IgD-negative memory B cell (primary cell): ENCODE data around the gene GHDC. TPM values are rescaled to one million over a fixed set of nuclear protein-coding genes. Genes with fewer than 3 reads are reported as not detected.
"Not testable (repeated sequence)": the region's sequence is repeated elsewhere in the genome, so short reads cannot be mapped to it uniquely, and the experiment has no call there.

ENCODE experiments used
- H3K27ac Mint-ChIP-seq, 3 donors: one replicate each; pipeline ENCODE4 v1.8.0; 2020 to 2022; ENCODE audit warnings: mild to moderate bottlenecking in 3 of 3, mixed read lengths in 3 of 3, moderate library complexity in 1 of 3
- H3K27me3 Mint-ChIP-seq: one replicate; pipeline ENCODE4 v1.8.0; 2021; ENCODE audit warnings: mixed read lengths
- H3K36me3 Mint-ChIP-seq: one replicate; pipeline ENCODE4 v1.8.0; 2020; ENCODE audit warnings: mild to moderate bottlenecking, mixed read lengths
- H3K4me1 Mint-ChIP-seq, 3 donors: one replicate each; pipeline ENCODE4 v1.8.0; 2020 to 2022; ENCODE audit warnings: mixed read lengths in 3 of 3, mild to moderate bottlenecking in 1 of 3
- H3K4me3 Mint-ChIP-seq, 4 donors: one replicate each; pipeline ENCODE4 v1.8.0; 2020 to 2022; ENCODE audit warnings: mild to moderate bottlenecking in 4 of 4, mixed read lengths in 4 of 4, moderate library complexity in 3 of 4
- H3K9me3 Mint-ChIP-seq, 3 donors: one replicate each; pipeline ENCODE4 v1.8.0; 2020 to 2021; ENCODE audit warnings: mixed read lengths in 3 of 3, mild to moderate bottlenecking in 1 of 3
- polyA plus RNA-seq: library from polyadenylated mRNA; unstranded; fragments of 300-500 nt; fragmentation: Illumina TruSeq; gene quantifications from one replicate; pipeline ENCODE4 v1.2.3, GENCODE V29; 2021

The GHDC gene, protein sequence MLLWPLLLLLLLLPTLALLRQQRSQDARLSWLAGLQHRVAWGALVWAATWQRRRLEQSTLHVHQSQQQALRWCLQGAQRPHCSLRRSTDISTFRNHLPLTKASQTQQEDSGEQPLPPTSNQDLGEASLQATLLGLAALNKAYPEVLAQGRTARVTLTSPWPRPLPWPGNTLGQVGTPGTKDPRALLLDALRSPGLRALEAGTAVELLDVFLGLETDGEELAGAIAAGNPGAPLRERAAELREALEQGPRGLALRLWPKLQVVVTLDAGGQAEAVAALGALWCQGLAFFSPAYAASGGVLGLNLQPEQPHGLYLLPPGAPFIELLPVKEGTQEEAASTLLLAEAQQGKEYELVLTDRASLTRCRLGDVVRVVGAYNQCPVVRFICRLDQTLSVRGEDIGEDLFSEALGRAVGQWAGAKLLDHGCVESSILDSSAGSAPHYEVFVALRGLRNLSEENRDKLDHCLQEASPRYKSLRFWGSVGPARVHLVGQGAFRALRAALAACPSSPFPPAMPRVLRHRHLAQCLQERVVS
- polyA plus RNA-seq = 24.3 TPM

DNA sequence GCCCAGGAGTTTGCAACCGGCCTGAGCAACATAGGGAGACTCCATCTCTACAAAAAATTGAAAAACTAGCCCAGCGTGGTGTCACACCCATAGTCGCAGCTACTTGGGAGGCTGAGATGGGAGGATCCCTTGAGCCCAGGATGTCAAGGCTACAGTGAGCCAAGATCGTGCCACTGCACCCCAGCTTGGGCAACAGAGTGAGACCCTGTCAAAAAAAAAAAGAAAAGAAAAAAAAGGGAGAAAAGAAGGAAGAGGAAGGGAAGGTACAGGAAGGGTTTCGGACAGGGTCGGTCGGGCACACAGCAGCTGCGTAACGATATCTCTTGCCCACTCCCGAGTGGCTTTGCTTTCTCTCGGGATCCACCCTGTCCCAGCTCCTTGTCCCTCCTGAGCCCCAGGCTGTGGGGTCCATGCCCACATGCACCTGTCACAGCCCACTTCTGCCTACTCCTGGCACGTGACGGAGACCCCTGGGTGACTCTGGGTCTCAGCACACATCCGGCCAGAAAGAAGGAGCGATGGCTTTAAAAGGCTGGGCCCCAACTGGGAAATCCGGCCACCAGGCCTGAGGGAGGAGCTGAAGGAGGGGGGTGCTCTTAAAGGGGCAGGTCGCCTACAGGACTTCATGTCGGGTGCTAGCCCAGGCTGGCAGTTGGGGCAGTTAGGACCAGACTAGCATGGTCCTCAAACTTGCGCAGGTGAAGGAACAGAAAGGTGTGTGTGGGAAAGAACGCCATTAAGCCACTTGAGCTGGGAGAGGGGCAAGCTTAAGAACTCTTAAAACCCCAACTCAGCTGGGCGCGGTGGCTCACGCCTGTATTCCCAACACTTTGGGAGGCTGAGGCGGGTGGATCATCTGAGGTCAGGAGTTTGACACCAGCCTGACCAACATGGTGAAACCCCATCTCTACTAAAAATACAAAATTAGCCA is at the start of gene GHDC:
Gene GHDC, minus strand, starts transcription at position 526 of the 931 bp plus-strand sequence. CDS start 913 bp downstream, outside the sequence.
- peak within 1 kb of the TSS; percentile 37 to 95 (median 78) for H3K27ac Mint-ChIP-seq
- no peaks in the 10 kb centered on the region for H3K27me3 Mint-ChIP-seq
- peaks cover 11 to 25% (median 22%) of the 10 kb centered on the region in 3 donors for H3K4me1 Mint-ChIP-seq
- no peaks in the 10 kb centered on the region for H3K9me3 Mint-ChIP-seq
- peak within 1 kb of the TSS; percentile 90 to 97 (median 94) for H3K4me3 Mint-ChIP-seq
- H3K36me3 Mint-ChIP-seq = no peaks in the 10 kb centered on the region

- no peaks in the 10 kb centered on the region for H3K9me3 Mint-ChIP-seq
- H3K27ac Mint-ChIP-seq = no peak overlapping the region
- H3K4me3 Mint-ChIP-seq = peak overlapping the region in 2 of 4 donors; percentile 16 to 47
- peaks cover 2% of the 10 kb centered on the region for H3K36me3 Mint-ChIP-seq
- H3K27me3 Mint-ChIP-seq = no peaks in the 10 kb centered on the region
- peaks cover 19 to 30% (median 23%) of the 10 kb centered on the region in 3 donors for H3K4me1 Mint-ChIP-seq
These were observed 49.2 kb upstream of the GHDC start for GRCh38 chr17:42243493-42243982.

DNA sequence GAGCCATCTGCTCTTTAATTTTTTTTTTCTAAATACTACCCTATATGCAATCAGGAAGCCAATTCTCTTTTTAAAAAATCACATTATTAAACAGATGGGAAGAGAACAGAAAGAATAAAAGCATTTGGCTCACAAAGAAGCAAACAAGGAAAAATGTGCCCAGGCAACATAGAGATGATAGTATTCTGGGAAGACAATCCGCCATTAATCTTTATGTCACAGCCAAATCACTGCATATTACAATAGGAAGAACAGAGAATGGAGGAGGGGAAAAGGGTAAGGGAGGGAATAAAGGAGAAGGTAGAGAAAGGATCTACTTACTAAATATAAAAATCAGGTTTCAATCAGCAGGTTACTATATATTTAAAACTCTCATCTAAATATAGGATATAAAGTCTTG is 47.6 kb upstream of the GHDC start:
- no peak overlapping the region for H3K4me3 Mint-ChIP-seq
- no peaks in the 10 kb centered on the region for H3K9me3 Mint-ChIP-seq
- no peaks in the 10 kb centered on the region for H3K27me3 Mint-ChIP-seq
- H3K36me3 Mint-ChIP-seq = peaks cover 4% of the 10 kb centered on the region
- no peak overlapping the region for H3K27ac Mint-ChIP-seq
- peaks cover 17 to 22% (median 18%) of the 10 kb centered on the region in 3 donors for H3K4me1 Mint-ChIP-seq

GRCh38 chr17:42240863-42241262 is 46.6 kb upstream of the GHDC start:
- H3K27ac Mint-ChIP-seq, H3K9me3 Mint-ChIP-seq, H3K36me3 Mint-ChIP-seq, H3K27me3 Mint-ChIP-seq, H3K4me3 Mint-ChIP-seq: not testable (repeated sequence)
- H3K4me1 Mint-ChIP-seq = peaks cover 13 to 22% (median 20%) of the 10 kb centered on the region in 3 donors

DNA sequence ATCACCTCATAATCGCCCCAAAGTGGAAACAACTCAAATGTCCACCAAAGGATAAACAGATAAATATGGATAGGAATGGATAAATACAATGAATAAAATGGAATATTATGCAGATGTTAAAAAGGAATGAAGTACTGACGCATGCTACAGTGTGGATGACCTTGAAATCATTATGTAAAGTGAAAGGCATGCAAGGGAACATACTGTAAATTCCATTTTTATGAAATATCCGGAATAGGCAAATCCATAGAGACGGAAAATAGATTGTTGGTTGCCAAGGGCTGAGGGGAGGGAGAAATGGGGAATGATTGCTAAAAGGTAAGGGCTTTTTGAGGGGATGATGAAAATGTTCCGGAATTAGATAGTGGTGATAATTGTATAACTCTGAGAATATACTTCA is 45.9 kb upstream of the GHDC start:
- H3K27ac Mint-ChIP-seq = no peak overlapping the region
- peaks cover 17 to 22% (median 22%) of the 10 kb centered on the region in 3 donors for H3K4me1 Mint-ChIP-seq
- peak overlapping the region in 1 of 4 donors; percentile 51 for H3K4me3 Mint-ChIP-seq
- no peaks in the 10 kb centered on the region for H3K9me3 Mint-ChIP-seq
- H3K36me3 Mint-ChIP-seq = peaks cover 4% of the 10 kb centered on the region
- no peaks in the 10 kb centered on the region for H3K27me3 Mint-ChIP-seq

GRCh38 chr17:42239576-42239975 is 45.3 kb upstream of the GHDC start:
- H3K9me3 Mint-ChIP-seq, H3K4me3 Mint-ChIP-seq, H3K27ac Mint-ChIP-seq, H3K27me3 Mint-ChIP-seq, H3K36me3 Mint-ChIP-seq: not testable (repeated sequence)
- peaks cover 17 to 27% (median 23%) of the 10 kb centered on the region in 3 donors for H3K4me1 Mint-ChIP-seq

DNA sequence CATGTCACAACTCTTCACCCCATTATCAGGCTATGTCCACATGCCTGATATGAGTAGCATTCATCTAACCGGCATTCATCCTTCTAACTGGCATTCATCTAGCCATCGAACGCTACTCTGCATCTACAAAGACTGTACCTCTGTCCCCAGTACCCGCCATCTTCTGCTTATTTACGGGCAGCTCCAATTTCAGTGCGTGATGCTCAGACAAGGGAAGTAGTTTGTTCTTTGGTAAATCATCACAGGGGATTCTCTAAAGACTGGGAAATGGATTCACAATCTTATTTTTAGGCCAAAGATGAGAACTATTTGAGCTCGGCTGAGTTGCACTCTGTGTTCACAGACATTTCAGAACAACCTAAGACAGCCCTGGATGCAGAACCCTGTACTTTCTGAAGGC is 42.5 kb upstream of the GHDC start:
- Mint-ChIP-seq H3K4me1 (peaks cover 14 to 21% (median 15%) of the 10 kb centered on the region in 3 donors), H3K27me3 (no peaks in the 10 kb centered on the region), H3K27ac (no peak overlapping the region), H3K36me3 (peaks cover 4% of the 10 kb centered on the region), H3K9me3 (no peaks in the 10 kb centered on the region), H3K4me3 (no peak overlapping the region)

DNA sequence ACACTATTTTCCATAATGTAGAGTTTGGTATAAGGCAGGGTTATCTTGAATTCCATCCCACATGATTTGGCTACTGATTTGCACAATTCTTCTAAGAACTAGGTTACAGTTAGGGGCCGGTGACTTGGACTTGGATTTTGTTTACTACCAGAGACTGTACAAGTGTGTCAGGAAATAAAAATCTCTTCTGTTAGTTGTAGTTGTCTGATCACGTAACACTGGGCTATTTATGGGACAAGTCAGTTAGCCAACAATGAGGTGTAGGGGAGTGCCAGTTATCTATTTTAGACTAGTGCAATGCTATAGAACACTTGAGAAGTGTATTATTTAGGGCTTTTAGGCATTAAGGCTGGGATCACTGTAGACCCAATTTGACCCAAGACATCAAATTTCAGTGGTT is 39.7 kb upstream of the GHDC start:
- no peak overlapping the region for H3K4me3 Mint-ChIP-seq
- no peak overlapping the region for H3K27ac Mint-ChIP-seq
- H3K27me3 Mint-ChIP-seq = no peaks in the 10 kb centered on the region
- H3K9me3 Mint-ChIP-seq = no peaks in the 10 kb centered on the region
- H3K4me1 Mint-ChIP-seq = peaks cover 10 to 12% (median 11%) of the 10 kb centered on the region in 3 donors
- peaks cover 2% of the 10 kb centered on the region for H3K36me3 Mint-ChIP-seq

DNA sequence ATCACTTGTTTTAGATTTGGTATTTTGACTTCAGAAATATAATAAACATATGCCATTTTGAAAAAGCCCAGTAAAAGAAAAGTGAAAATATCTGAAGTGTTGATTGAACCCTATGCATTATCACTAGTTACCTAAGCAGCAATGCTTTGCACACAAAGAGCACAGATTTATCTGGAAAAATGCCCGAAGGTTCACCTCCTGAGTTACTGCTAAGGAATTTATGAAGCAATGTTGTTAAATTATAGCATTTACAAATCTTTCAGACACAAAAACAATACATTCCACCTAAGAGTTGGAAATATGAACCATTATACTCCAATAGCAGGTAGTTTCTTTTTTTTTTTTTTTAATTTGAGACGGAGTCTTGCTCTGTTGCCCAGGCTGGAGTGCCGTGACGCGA is 38.9 kb upstream of the GHDC start:
- Mint-ChIP-seq H3K27ac (no peak overlapping the region), H3K27me3 (no peaks in the 10 kb centered on the region), H3K36me3 (peaks cover 2% of the 10 kb centered on the region), H3K4me1 (peaks cover 9 to 12% (median 10%) of the 10 kb centered on the region in 3 donors), H3K4me3 (no peak overlapping the region), H3K9me3 (no peaks in the 10 kb centered on the region)

GRCh38 chr17:42230225-42230624 is 35.9 kb upstream of the GHDC start:
- H3K36me3 Mint-ChIP-seq = peaks cover 1% of the 10 kb centered on the region
- no peak overlapping the region for H3K4me3 Mint-ChIP-seq
- H3K27me3 Mint-ChIP-seq = no peaks in the 10 kb centered on the region
- H3K27ac Mint-ChIP-seq = peak overlapping the region in 2 of 3 donors; percentile 23 to 82
- peaks cover 4 to 7% (median 5%) of the 10 kb centered on the region in 3 donors for H3K4me1 Mint-ChIP-seq
- H3K9me3 Mint-ChIP-seq = no peaks in the 10 kb centered on the region

GRCh38 chr17:42227849-42228700 is 33.8 kb upstream of the GHDC start:
- peaks cover 0 to 5% (median 2%) of the 10 kb centered on the region in 3 donors for H3K4me1 Mint-ChIP-seq
- no peaks in the 10 kb centered on the region for H3K27me3 Mint-ChIP-seq
- no peaks in the 10 kb centered on the region for H3K9me3 Mint-ChIP-seq
- H3K27ac Mint-ChIP-seq = peak overlapping the region in 1 of 3 donors; percentile 31
- peaks cover 6% of the 10 kb centered on the region for H3K36me3 Mint-ChIP-seq
- no peak overlapping the region for H3K4me3 Mint-ChIP-seq

- Mint-ChIP-seq H3K9me3 (no peaks in the 10 kb centered on the region), H3K27me3 (no peaks in the 10 kb centered on the region), H3K27ac (no peak overlapping the region), H3K4me1 (peaks cover 0 to 3% (median 2%) of the 10 kb centered on the region in 3 donors), H3K4me3 (no peak overlapping the region), H3K36me3 (peaks cover 7% of the 10 kb centered on the region)
These were observed 31.4 kb upstream of the GHDC start for GRCh38 chr17:42225646-42226045.

DNA sequence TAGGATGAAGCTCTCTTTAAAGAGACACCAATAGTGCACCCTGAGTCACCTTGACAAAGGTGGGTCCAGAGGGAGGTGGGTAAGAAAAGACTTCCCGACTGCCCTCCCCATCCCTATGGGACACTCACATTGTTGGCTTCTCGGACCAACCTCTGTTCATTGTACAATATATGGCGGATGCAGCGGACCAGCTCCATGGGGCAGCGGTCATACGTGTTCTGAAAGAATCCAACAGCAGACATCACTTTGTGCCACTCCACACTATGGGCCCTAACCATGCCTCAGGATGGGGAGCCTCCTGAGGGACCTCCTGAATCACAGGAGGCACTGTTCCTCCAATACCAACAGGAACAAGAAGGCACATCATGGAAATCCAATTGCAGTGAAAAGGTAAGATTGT is 30.4 kb upstream of the GHDC start:
- H3K27ac Mint-ChIP-seq = no peak overlapping the region
- H3K4me3 Mint-ChIP-seq = no peak overlapping the region
- H3K4me1 Mint-ChIP-seq = peaks cover 0 to 3% (median 0%) of the 10 kb centered on the region in 3 donors
- H3K36me3 Mint-ChIP-seq = peaks cover 7% of the 10 kb centered on the region
- no peaks in the 10 kb centered on the region for H3K27me3 Mint-ChIP-seq
- H3K9me3 Mint-ChIP-seq = no peaks in the 10 kb centered on the region
